ENCODE results near the gene CLEC4D.

CLEC4D gene

GRCh38 chr12:8507596-8507995, 5.7 kb upstream of the CLEC4D start:
- no peak for DNase-seq (ENCODE audit: low read depth)
- no peak overlapping the region for H3K4me3 ChIP-seq (replicated peaks; ENCODE audit: low read depth, low read length)
- TF ChIP-seq, protein P1, sequence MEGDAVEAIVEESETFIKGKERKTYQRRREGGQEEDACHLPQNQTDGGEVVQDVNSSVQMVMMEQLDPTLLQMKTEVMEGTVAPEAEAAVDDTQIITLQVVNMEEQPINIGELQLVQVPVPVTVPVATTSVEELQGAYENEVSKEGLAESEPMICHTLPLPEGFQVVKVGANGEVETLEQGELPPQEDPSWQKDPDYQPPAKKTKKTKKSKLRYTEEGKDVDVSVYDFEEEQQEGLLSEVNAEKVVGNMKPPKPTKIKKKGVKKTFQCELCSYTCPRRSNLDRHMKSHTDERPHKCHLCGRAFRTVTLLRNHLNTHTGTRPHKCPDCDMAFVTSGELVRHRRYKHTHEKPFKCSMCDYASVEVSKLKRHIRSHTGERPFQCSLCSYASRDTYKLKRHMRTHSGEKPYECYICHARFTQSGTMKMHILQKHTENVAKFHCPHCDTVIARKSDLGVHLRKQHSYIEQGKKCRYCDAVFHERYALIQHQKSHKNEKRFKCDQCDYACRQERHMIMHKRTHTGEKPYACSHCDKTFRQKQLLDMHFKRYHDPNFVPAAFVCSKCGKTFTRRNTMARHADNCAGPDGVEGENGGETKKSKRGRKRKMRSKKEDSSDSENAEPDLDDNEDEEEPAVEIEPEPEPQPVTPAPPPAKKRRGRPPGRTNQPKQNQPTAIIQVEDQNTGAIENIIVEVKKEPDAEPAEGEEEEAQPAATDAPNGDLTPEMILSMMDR (IDR thresholded peaks at IDR 0.05; ENCODE audit: low read length, missing control alignments), result no peak

GRCh38 chr12:8508223-8508622, 5.1 kb upstream of the CLEC4D start:
- no peak for DNase-seq (ENCODE audit: low read depth)
- TF ChIP-seq, protein P1 (IDR thresholded peaks at IDR 0.05; ENCODE audit: low read length, missing control alignments), result no peak
- no peak overlapping the region for H3K4me3 ChIP-seq (replicated peaks; ENCODE audit: low read depth, low read length)

GRCh38 chr12:8508910-8509841, 4.1 kb upstream of the CLEC4D start:
- TF ChIP-seq, protein P1 (IDR thresholded peaks at IDR 0.05; ENCODE audit: low read length, missing control alignments), result no peak
- H3K4me3 ChIP-seq (replicated peaks; ENCODE audit: low read depth, low read length), result no peak overlapping the region
- DNase-seq (ENCODE audit: low read depth), result no peak

DNA sequence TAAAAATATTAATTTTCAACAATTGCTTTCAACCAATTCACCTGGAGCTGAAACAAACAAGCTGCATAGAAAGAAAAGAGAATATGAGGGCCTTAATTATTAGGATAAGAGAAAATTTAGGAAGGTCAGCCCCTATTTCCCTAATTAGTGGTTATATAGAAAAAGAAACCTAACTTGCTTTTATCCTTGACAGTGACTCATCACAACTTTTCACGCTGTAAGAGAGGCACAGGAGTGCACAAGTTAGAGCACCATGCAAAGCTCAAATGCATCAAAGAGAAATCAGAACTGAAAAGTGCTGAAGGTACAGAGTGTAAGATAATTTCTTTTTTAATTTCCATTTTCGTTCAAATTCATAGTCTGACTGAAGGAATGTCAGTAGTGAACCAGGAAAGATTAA, 4.7 kb downstream of the CLEC4D start:
- TF ChIP-seq, protein P1 (IDR thresholded peaks at IDR 0.05; ENCODE audit: low read length, missing control alignments), result no peak
- no peak for DNase-seq (ENCODE audit: low read depth)
- H3K4me3 ChIP-seq (replicated peaks; ENCODE audit: low read depth, low read length), result no peak overlapping the region

GRCh38 chr12:8519171-8519570, 5.9 kb downstream of the CLEC4D start:
- H3K4me3 ChIP-seq (replicated peaks; ENCODE audit: low read depth, low read length), result no peak overlapping the region
- TF ChIP-seq, protein P1 (IDR thresholded peaks at IDR 0.05; ENCODE audit: low read length, missing control alignments), result no peak
- DNase-seq (ENCODE audit: low read depth), result no peak

- no peak for DNase-seq (ENCODE audit: low read depth)
- TF ChIP-seq, protein P1 (IDR thresholded peaks at IDR 0.05; ENCODE audit: low read length, missing control alignments), result no peak
- H3K4me3 ChIP-seq (replicated peaks; ENCODE audit: low read depth, low read length), result no peak overlapping the region
These were observed 14.2 kb downstream of the CLEC4D start for GRCh38 chr12:8527250-8528130.

Measured in fibroblast of pulmonary artery (primary cell).